SKM-1 treated with dmso at 0.1 percent for 144 hours (cell line): ENCODE measurements around the gene FHAD1.

Experiments
- DNase-seq: peaks from one replicate; lab custom pipeline; 2025; ENCODE audit not compliant: unreplicated experiment; lab: John Stamatoyannopoulos, UW

The FHAD1 gene

GRCh38 chr1:15343729-15344128 is 96.7 kb downstream of the FHAD1 start:
- no peak for DNase-seq

DNA sequence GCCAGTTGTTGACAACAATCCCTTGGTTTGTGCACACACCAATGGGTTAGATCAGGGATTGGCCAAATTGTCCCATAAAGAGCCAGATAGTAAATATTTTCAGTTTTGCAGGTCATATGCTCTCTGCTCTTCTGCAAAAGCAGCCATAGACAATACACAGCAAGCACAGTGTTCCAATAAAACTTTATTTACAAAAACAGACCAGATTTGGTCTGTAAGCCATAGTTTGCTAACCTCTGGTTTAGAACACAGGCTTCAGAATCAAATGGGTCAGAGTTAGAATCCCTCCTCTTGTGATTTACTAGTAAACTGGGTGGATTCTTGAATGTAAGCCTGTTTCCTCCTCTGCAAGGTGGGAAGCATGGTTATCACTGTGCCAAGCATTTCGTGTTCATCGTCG is 97.4 kb downstream of the FHAD1 start:
- DNase-seq: no peak

DNA sequence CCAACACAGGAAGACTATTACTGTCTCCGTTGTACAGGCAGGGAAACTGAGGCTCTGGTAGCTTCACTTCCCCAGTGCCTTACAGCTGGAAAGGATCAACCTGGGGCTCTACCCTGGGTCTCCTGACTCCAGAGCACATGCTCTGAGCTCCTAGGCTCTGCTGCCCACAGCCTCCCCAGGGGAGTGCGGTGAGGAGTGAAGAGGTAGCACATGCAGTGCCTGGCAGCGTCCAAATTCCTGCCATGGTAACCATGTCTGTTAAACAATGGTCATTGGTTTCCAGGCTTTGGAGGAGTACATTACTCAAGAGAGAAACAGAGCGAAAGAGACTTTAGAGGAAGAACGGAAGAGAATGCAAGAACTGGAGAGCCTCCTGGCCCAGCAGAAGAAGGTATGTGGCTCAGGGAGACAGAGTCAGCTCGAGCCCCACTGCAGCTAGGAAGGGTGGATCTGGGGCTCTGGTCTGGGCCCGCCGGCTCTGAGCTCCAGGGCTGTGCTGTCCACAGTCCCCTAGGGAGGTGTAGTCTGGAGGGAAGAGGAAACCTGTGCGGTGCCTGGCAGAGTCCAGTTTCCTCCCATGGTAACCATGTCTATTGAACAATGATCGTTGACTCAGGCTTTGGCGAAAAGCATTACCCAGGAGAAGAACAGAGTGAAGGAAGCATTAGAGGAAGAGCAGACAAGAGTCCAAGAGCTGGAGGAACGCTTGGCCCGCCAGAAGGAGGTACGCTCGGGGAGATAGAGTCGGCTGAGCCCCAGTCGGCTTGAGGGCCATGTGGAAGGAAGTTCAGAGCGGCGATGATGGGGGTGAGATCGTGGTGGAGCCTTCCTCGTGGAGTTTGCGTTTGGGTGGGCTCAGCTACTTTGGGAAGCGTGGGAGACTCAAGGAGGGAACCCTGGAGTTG is 98.0 kb downstream of the FHAD1 start:
- no peak for DNase-seq

DNA sequence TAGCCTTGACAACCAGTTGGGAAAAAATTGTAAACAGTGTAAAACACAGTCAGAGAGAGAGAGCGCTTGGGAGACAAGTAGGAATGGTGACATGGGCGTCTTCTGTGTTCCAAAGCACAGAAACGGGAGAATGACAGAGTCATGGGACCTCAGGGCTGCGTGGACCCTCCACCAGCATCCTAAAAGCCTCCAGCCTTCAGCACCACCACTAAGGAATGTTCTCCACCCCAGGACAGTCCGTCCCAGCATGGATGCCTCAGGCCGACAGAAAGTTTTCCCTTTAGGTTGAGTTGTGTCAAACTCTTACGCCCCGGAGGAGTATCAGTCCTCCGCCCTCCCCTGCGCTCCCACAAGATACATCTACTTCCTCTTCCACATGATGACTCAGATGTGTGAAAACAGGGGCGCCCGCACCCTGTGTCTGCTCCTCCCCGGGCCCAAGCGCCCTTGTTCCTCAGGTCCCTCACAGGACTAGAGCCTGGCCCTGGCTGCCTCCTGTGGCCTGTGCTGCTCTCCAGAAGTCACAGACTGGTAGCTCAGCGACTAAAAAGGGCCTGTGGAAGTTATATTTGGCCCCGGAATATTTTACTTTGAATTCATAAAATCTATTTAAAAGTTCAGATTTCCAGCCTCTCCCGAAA is 98.8 kb downstream of the FHAD1 start:
- peak; percentile 88 for DNase-seq

GRCh38 chr1:15346346-15347030 is 99.5 kb downstream of the FHAD1 start:
- no peak for DNase-seq

DNA sequence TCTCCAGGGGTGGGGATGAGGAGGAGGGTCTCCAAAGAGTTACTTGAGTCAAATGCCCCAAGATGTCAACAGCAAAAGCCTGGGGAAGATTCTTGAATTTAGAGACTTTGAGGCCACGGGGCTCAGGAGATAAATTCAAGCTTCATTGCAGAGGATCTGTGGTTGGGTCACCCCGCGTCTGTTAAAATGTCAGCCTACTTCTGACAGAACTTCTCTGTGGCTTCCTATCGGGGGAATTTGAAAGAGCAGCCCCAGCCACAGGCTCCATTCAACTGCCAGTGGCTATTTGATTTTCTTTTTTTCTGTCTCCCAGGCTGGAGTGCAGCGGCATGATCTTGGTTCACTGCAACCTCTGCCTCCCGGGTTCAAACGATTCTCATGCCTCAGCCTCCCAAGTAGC is 100.2 kb downstream of the FHAD1 start:
- DNase-seq: no peak

DNA sequence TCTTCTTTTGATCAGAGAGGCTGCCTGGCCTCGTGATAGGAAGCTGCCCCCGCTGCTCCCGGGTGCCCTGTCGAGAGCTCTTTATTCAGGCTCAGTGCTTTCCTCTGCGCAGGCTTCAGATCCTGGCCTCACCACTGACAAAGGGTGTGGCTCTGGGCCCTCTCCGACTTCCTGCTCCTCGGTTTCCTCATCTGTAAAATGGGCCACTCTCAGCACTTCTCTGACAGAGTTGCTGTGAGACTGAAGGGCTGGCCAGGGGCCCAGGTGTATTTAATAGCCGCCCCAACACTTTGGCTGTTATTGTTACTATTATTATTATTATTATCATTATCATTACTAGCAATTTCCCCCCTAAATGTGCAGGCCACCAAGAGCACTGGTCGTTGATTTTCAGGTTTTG is 101.6 kb downstream of the FHAD1 start:
- no peak for DNase-seq

DNA sequence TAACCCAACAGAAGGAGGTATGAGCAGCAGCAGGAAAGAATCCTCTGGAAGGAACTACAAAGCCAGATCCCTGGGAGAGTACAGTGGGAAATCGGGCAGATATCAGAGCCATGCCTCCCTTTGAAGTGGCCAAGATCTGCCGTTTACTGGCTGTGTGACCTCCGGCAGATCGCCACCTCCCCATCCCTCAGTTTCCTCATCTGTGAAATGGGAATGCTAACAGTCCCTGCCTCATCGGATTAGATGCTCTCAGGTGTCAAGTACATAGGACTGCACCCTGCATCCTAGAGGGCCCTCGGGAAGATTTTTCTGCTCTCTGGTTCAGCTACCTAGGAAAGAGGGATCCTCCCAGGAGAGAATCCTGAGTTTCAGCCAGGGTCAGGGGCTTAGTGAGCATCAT is 102.1 kb downstream of the FHAD1 start:
- DNase-seq: no peak

DNA sequence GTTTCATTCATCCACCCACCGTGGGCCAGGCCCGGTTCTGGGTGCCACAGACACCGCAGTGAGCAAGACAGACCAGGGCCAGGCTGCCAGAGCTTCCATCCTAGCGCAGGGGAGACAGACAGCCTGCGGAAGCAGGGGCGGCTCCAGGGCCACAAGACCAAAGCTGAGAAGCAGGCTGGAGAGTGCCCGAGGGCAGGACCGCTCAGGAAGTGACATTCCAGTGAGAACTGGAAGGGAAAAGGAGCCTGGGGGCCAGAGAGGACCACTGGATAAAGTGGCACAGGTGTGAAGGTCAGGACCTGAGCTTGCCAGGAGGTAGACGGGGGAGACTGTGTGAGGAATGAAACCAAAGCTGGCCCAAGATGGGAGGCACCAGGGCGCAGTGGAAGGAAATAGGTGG is 103.1 kb downstream of the FHAD1 start:
- no peak for DNase-seq

GRCh38 chr1:15350551-15351200 is 103.7 kb downstream of the FHAD1 start:
- DNase-seq: no peak

DNA sequence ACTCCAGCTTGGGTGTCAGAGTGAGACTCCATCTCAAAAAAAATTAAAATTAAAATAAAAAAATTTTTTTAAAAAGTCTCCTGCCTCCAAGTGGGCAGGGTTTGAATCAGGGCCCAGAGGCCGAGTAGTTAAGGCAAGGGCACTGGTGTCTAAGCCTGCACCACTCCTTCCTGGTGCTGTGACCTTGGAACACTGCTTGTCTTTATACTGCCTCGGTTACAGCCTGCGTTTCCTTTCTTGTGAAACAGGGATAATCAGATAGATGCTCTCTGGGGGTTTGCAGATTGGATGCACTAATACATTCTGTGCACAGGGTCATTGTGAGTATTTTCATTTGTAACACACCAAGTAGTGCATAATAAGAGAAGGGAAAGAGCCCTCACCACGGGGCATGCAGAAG is 104.3 kb downstream of the FHAD1 start:
- no peak for DNase-seq

- DNase-seq: no peak
These were observed 105.3 kb downstream of the FHAD1 start for GRCh38 chr1:15352128-15352957.

GRCh38 chr1:15353839-15354579 is 107.0 kb downstream of the FHAD1 start:
- no peak for DNase-seq

GRCh38 chr1:15354580-15354965 is 107.5 kb downstream of the FHAD1 start:
- DNase-seq: no peak

- no peak for DNase-seq
These were observed 109.1 kb downstream of the FHAD1 start for GRCh38 chr1:15355968-15356625.

DNA sequence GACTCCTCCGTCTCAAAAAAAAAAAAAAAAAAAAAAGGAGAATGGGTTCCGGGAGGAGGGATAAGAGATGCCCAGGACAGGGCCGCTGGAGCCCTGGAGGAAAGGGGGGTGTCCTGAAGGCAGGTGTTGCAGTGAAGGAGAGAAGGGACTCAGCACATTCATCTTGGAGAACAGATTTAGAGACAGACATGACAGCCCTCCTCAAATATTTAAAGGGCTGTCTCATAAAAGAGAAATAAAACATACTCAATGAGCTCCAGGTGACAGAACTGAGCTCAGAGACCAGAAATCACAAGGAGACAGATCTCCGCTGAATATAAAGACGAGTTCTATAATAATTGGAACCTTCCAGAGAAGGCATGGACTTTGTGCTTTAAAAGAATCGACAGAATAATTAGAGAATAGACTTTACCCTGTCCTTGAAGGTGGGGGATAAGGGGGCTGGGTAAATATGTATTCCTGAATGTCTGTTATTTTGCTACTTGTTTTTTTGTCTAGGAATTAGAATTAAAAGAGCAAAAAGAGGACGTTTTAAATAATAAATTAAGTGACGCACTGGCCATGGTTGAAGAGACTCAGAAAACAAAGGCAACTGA is 110.7 kb downstream of the FHAD1 start:
- no peak for DNase-seq

DNA sequence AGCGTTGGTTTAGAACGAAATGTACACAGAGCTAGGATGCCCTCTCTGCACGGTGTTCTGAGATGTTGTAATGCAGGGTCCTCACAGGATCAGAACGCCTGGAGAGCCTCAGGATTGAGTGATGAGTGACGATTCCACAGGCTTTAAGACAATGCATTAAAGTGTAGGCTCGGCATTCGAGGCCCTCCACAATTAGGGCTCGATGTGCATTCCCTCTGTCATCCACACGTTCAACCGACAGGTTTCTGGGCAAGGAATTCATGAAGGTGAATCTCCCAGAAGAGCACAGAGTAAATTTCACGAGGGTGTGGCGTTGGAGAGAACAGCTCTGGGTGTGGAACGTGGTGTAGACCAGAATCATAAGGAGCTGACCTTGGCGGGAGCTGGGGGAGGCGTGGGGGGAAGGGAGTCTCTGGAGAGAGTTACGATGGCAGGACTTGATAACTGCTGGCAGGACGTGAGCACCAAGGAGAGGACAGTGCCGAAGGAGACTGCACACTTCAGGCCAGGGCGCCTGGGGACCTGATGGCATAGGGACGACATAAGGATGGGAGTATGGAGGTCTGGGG is 111.6 kb downstream of the FHAD1 start:
- no peak for DNase-seq

DNA sequence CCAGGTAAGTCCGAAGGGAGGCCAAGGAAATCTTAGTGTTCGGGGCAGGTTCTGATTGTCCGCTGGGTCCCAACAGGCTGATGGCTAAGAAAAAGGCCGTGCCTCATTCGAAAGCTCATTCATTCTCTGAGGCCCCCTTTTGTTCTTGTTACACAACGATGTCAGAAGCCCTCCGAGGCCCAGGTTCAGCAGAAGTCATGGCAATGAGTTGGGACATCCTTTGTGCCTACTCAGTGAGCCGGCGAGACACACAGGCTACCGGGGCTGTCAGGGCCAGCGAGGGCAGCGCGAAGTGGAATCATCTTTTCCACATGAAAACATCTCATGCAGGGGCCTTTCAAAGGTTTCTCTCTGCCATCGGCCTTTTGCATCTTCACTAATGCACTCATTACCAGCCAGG is 113.7 kb downstream of the FHAD1 start:
- no peak for DNase-seq
